Esophagus squamous epithelium (tissue), 5 donors: ENCODE data around the gene PITX2. TPM values are rescaled to one million over a fixed set of nuclear protein-coding genes. Genes with fewer than 3 reads are reported as not detected.

ENCODE experiments used
- DNase-seq: peaks from one replicate; lab custom pipeline; 2025; lab: John Stamatoyannopoulos, UW
- H3K27ac ChIP-seq, 4 donors: fragments of 200-600 bp; sonication (generic); one replicate each; pipeline ENCODE4 v1.5.1; 2016 to 2019; ENCODE audit warnings: mild to moderate bottlenecking in 1 of 4
- H3K27me3 ChIP-seq, 4 donors: fragments of 200-600 bp; sonication (generic); 1 replicate in 3 of 4; 2 replicates in 1 of 4; pipeline versions ENCODE4 v1.5.1 to v1.6.0; 2017 to 2021; ENCODE audit warnings: antibody characterized with exemption in 1 of 4
- H3K36me3 ChIP-seq, 3 donors: fragments of 200-600 bp; sonication (generic); one replicate each; pipeline ENCODE4 v1.5.1; 2016 to 2019
- H3K4me1 ChIP-seq, 3 donors: fragments of 200-600 bp; sonication (generic); one replicate each; pipeline ENCODE4 v1.5.1; 2017 to 2019
- H3K4me3 ChIP-seq, 4 donors: fragments of 200-600 bp; sonication (generic); 1 replicate in 3 of 4; 2 replicates in 1 of 4; pipeline ENCODE4 v1.5.1; 2016 to 2019; ENCODE audit warnings: mild to moderate bottlenecking in 2 of 4, moderate library complexity in 1 of 4
- H3K9me3 ChIP-seq, 3 donors: fragments of 200-600 bp; sonication (generic); one replicate each; pipeline ENCODE4 v1.5.1; 2016 to 2019
- POLR2A ChIP-seq, 4 donors: fragments of 450-650 bp; IDR thresholded peaks; one replicate each; pipeline ENCODE4 v1.6.1; 2017; ENCODE audit warnings: antibody characterized with exemption in 4 of 4, mild to moderate bottlenecking in 4 of 4, moderate library complexity in 3 of 4
- WGBS, 2 donors: methylation state at CpG; one replicate each; pipeline ENCODE4 v1.1.5; 2018; 5-methylcytosine and 5-hydroxymethylcytosine counted together
- intact Hi-C: fragments of 100-400 bp; cut with DNase I; formaldehyde crosslinking; loops from one replicate; pipeline ENCODE4 v1.15.0; 2022
- total RNA-seq, 4 donors: library from RNA; depleted of rRNA; stranded (reverse); fragments of >200 nt; gene quantifications; one replicate each; pipeline ENCODE4 v1.1.0, GENCODE V29; 2016
- TF ChIP-seq, protein P1 (sequence below), 6 experiments: fragments of 450-650 bp in 4 of 6; fragments of 200-600 bp in 2 of 6; sonication (generic) in 2 of 6; IDR thresholded peaks; one replicate each; pipeline ENCODE4 v1.5.1; 2016 to 2019; ENCODE audit warnings: antibody characterized with exemption in 6 of 6, mild to moderate bottlenecking in 4 of 6, moderate library complexity in 4 of 6
- donor health status: DM: yes; HTN: yes; CAD: no.

Gene PITX2
- total RNA-seq, 4 donors from 2014 or later: 0.66 to 4.8 (median 1.5) TPM; not detected in 1

DNA sequence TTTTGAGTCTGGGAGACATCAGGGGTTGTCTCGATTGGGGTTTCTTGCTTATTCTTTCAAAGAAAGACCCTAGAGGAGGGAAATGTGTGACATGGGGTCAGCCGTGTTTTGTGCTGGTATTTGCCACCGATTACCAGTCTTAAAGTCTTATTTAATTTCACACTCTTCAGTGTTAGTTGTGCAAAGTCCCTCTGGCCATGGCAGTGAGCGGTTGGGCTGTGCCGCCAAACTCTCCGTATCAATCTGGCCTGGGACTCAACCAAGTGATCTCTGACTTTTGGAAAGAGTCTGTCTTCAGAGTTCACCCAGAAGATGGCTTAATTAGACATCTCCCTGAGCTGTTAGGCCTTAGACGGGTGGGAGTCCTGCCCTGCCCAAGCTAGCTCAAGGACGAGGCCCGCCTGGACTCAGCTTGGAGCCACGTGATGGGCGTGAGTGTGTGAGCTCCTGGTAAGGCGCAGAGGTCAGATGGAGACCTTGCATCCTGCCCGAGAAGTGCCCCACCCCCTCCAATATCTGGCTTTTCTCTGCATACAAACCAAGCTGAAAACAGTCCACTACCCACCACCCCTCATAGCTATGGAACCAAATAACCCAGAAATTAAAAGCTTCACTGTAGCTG is 3.8 kb upstream of the PITX2 start:
- Histone ChIP-seq H3K36me3 (no peaks in the 10 kb centered on the region), H3K4me3 (no peak overlapping the region), H3K27ac (no peak overlapping the region), H3K9me3 (peaks cover 0 to 5% (median 0%) of the 10 kb centered on the region in 3 donors), H3K4me1 (peaks cover 8 to 46% (median 16%) of the 10 kb centered on the region in 3 donors), H3K27me3 (peaks cover 19 to 100% (median 38%) of the 10 kb centered on the region in 4 donors)
- intact Hi-C loops: no loop called here
- TF ChIP-seq, protein P1, sequence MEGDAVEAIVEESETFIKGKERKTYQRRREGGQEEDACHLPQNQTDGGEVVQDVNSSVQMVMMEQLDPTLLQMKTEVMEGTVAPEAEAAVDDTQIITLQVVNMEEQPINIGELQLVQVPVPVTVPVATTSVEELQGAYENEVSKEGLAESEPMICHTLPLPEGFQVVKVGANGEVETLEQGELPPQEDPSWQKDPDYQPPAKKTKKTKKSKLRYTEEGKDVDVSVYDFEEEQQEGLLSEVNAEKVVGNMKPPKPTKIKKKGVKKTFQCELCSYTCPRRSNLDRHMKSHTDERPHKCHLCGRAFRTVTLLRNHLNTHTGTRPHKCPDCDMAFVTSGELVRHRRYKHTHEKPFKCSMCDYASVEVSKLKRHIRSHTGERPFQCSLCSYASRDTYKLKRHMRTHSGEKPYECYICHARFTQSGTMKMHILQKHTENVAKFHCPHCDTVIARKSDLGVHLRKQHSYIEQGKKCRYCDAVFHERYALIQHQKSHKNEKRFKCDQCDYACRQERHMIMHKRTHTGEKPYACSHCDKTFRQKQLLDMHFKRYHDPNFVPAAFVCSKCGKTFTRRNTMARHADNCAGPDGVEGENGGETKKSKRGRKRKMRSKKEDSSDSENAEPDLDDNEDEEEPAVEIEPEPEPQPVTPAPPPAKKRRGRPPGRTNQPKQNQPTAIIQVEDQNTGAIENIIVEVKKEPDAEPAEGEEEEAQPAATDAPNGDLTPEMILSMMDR (IDR thresholded peaks at IDR 0.05): no peak
- no peak for TF ChIP-seq POLR2A (IDR thresholded peaks at IDR 0.05)
- WGBS, 2 donors: 35 to 46% methylated on average over 5 to 10 of the region's 13 CpGs
- DNase-seq: no peak

DNA sequence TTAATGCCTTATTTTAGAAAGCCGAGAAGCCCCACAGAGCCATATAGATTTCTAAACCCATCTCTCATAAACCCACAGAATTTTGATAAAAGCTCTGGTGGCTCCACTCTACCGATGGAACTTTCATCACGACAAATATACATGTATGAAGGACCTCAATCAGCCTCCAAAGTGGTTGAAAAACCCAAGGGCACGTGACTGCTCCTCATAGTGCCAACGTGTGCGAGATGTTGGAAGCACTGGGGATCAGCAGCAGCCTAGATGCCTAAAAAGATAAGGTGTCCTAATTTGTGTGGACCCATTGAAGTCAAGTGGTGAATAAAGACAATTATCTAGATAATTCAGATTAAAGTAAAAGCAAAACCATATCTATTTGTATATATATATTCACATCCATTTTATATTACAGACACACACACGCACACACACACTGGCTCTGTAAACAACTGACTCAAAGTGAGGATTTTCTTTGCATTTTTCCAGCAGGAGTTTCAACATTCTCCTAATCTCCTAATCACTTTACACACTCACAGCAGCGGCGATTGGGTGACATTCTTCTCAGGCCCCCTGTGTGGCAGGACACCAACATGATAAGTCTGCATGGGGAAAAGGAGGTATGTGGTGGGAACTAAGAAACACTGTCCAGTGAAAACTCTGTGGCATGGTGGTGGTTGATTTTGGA is 2.8 kb upstream of the PITX2 start:
- Histone ChIP-seq H3K4me3 (no peak overlapping the region), H3K4me1 (peaks cover 4 to 46% (median 12%) of the 10 kb centered on the region in 3 donors), H3K9me3 (peaks cover 0 to 5% (median 0%) of the 10 kb centered on the region in 3 donors), H3K36me3 (no peaks in the 10 kb centered on the region), H3K27me3 (peaks cover 18 to 100% (median 37%) of the 10 kb centered on the region in 4 donors), H3K27ac (no peak overlapping the region)
- 25 to 33% methylated on average over 9 of the region's 9 CpGs for WGBS, 2 donors
- intact Hi-C loops: no loop called here
- DNase-seq: no peak
- TF ChIP-seq, protein P1 (IDR thresholded peaks at IDR 0.05): no peak
- no peak for TF ChIP-seq POLR2A (IDR thresholded peaks at IDR 0.05)

DNA sequence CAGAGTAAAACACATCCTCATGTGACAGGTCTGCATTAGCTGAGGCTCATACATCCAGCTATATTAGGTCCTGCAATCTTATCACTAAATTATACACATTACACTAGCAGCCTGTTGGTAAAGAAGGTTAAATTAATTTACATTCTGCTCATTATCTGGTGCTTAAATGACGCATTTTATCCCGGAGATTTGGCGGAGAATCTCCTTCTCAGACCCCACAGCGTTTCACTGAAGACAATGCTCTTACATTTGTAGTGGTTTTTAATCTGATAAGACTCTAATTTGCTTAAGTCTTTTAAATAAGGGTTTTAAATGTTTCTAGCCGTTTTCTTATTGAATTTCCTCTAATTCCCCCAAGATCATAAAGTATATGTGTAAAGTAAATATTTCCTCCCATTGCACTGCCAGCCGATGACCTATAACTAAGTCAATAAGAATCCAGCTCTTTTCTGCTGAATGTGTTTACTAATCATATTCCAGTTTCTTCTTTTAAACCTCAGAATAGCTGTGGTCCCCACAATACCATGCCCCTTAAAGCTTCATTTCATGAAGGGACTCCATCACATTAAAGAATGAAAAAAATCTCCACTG is 2.1 kb upstream of the PITX2 start:
- Histone ChIP-seq H3K36me3 (no peaks in the 10 kb centered on the region), H3K27ac (no peak overlapping the region), H3K27me3 (peaks cover 12 to 100% (median 35%) of the 10 kb centered on the region in 4 donors), H3K9me3 (peaks cover 0 to 5% (median 0%) of the 10 kb centered on the region in 3 donors), H3K4me3 (no peak overlapping the region), H3K4me1 (peaks cover 4 to 48% (median 12%) of the 10 kb centered on the region in 3 donors)
- WGBS, 2 donors: 24 to 36% methylated on average over 6 of the region's 6 CpGs
- no peak for TF ChIP-seq POLR2A (IDR thresholded peaks at IDR 0.05)
- TF ChIP-seq, protein P1 (IDR thresholded peaks at IDR 0.05): no peak
- no peak for DNase-seq
- intact Hi-C loops: no loop called here

DNA sequence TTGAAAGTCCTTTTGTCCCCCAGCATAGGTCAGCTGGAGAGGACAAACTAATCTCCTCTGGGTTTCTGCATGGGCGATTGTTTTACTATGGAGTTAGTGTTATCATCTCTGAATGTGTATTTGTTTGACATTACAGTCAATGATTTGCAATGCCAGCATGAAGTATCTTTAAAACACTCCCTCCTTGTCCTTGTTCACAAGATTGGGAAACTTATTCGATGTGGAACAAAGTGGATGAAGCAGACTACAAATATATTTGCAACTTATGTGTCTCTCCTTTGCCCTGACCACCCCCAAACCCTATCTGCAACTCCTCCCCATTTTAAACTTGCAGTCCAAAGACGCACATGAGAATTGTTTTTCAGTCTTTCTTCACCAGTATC is 1.5 kb upstream of the PITX2 start:
- Histone ChIP-seq H3K27me3 (peaks cover 11 to 100% (median 35%) of the 10 kb centered on the region in 4 donors), H3K4me3 (no peak overlapping the region), H3K36me3 (no peaks in the 10 kb centered on the region), H3K27ac (no peak overlapping the region), H3K9me3 (peaks cover 0 to 6% (median 0%) of the 10 kb centered on the region in 3 donors), H3K4me1 (peaks cover 4 to 54% (median 12%) of the 10 kb centered on the region in 3 donors)
- intact Hi-C loops: no loop called here
- no peak for DNase-seq
- WGBS, 2 donors: 24 to 33% methylated on average over 3 of the region's 3 CpGs
- no peak for TF ChIP-seq POLR2A (IDR thresholded peaks at IDR 0.05)
- TF ChIP-seq, protein P1 (IDR thresholded peaks at IDR 0.05): no peak
